WTC11 (cell line): ENCODE data around the gene CHST15. TPM values are rescaled to one million over a fixed set of nuclear protein-coding genes. Genes with fewer than 3 reads are reported as not detected.

Experiments used
- ATAC-seq: fragments of 200-7000 bp; cut with Tn5 transposase; 2 replicates; pipeline ENCODE4 v1.10.0; 2021; ENCODE audit warnings: mild to moderate bottlenecking, moderate library complexity
- Bru-seq: library from RNA; stranded (reverse); fragments of 400-500 nt; gene quantifications from one replicate; lab custom pipeline; 2021; lab: Mats Ljungman, UMichigan
- CTCF ChIA-PET: fragments of 300-600 bp; sonication (Branson Sonifier 250); formaldehyde crosslinking; loops from one replicate; lab custom pipeline; 2021; ENCODE audit warnings: antibody characterized with exemption; lab: Charles Lee
- POLR2A ChIA-PET: fragments of 350-600 bp; sonication (Branson Sonifier 250); formaldehyde crosslinking; loops from one replicate; lab custom pipeline; 2021; ENCODE audit warnings: antibody characterized with exemption; lab: Charles Lee
- DNase-seq: peaks from one replicate; pipeline ENCODE4 v3.0.0; 2021; ENCODE audit warnings: low spot score
- H3K27ac Mint-ChIP-seq: 2 replicates; pipeline ENCODE4 v1.8.0; 2021; ENCODE audit warnings: mixed read lengths
- H3K27me3 Mint-ChIP-seq: 2 replicates; pipeline ENCODE4 v1.8.0; 2021; ENCODE audit warnings: low read depth, mild to moderate bottlenecking, moderate library complexity, mixed read lengths
- H3K36me3 Mint-ChIP-seq: 2 replicates; pipeline ENCODE4 v1.8.0; 2021; ENCODE audit warnings: mixed read lengths
- H3K4me1 Mint-ChIP-seq: 2 replicates; pipeline ENCODE4 v1.8.0; 2022; ENCODE audit warnings: mixed read lengths
- H3K4me3 Mint-ChIP-seq: 2 replicates; pipeline ENCODE4 v1.8.0; 2021; ENCODE audit warnings: mild to moderate bottlenecking, moderate library complexity, mixed read lengths
- H3K9me3 Mint-ChIP-seq: 2 replicates; pipeline ENCODE4 v1.8.0; 2021; ENCODE audit warnings: mixed read lengths
- AFF4 ChIP-seq: sonication (generic); formaldehyde crosslinking; IDR thresholded peaks from 2 replicates; pipeline ENCODE4 v1.8.1; 2023; ENCODE audit warnings: mild to moderate bottlenecking, missing genetic modification reagents, borderline replicate concordance
- ARID4B ChIP-seq: sonication (generic); formaldehyde crosslinking; IDR thresholded peaks from 2 replicates; pipeline ENCODE4 v1.8.0; 2023; ENCODE audit warnings: missing genetic modification reagents, mild to moderate bottlenecking, borderline replicate concordance
- ETV6 ChIP-seq: sonication (generic); formaldehyde crosslinking; IDR thresholded peaks from 2 replicates; pipeline ENCODE4 v1.8.1; 2022; ENCODE audit warnings: mild to moderate bottlenecking, missing genetic modification reagents
- FOXK1 ChIP-seq: sonication (generic); formaldehyde crosslinking; IDR thresholded peaks from 2 replicates; pipeline ENCODE4 v1.8.0; 2022; ENCODE audit warnings: mild to moderate bottlenecking, moderate library complexity, missing genetic modification reagents
- GABPB1 ChIP-seq: sonication (generic); formaldehyde crosslinking; IDR thresholded peaks from 2 replicates; pipeline ENCODE4 v1.8.1; 2023; ENCODE audit warnings: mild to moderate bottlenecking, missing genetic modification reagents
- NFYB ChIP-seq: sonication (generic); formaldehyde crosslinking; conservative IDR thresholded peaks from 2 replicates; pipeline ENCODE4 v1.8.0; 2022; ENCODE audit warnings: low read depth, missing genetic modification reagents
- TEAD1 ChIP-seq: sonication (generic); formaldehyde crosslinking; IDR thresholded peaks from 2 replicates; pipeline ENCODE4 v1.8.0; 2022; ENCODE audit warnings: mild to moderate bottlenecking, missing genetic modification reagents
- TP53 ChIP-seq: sonication (generic); formaldehyde crosslinking; IDR thresholded peaks from 2 replicates; pipeline ENCODE4 v1.8.1; 2023; ENCODE audit warnings: mild to moderate bottlenecking, missing genetic modification reagents
- ZNF263 ChIP-seq: sonication (generic); formaldehyde crosslinking; IDR thresholded peaks from 2 replicates; pipeline ENCODE4 v1.8.1; 2022; ENCODE audit warnings: low read depth, mild to moderate bottlenecking, moderate library complexity, missing genetic modification reagents
- ZNF416 ChIP-seq: fragments of 250-450 bp; sonication (Bioruptor Pico); IDR thresholded peaks from 2 replicates; pipeline ENCODE4 v1.9.0; 2021; ENCODE audit warnings: mild to moderate bottlenecking, inconsistent platforms
- long read RNA-seq, 3 experiments: library from RNA in 1 of 3; library from capped mRNA in 1 of 3; library from polyadenylated mRNA in 1 of 3; unstranded in 2 of 3; stranded (forward) in 1 of 3; transcript quantifications; one replicate each; pipeline ENCODE4 v2.0.0, GENCODE V29; 2021
- total RNA-seq: library from RNA; stranded (reverse); gene quantifications from 3 replicates; pipeline ENCODE4 v1.2.3, GENCODE V29; 2021
- TF ChIP-seq, protein P1 (sequence below): sonication (generic); formaldehyde crosslinking; IDR thresholded peaks from 2 replicates; pipeline ENCODE4 v1.8.1; 2023; ENCODE audit warnings: mild to moderate bottlenecking, moderate library complexity, missing genetic modification reagents
- TF ChIP-seq, protein P2 (sequence below): sonication (generic); formaldehyde crosslinking; IDR thresholded peaks from 2 replicates; pipeline ENCODE4 v1.8.0; 2023; ENCODE audit warnings: mild to moderate bottlenecking, missing genetic modification reagents

CHST15 gene
- total RNA-seq (7.9 to 10.7 TPM (median 9.1 TPM) in 3 replicates), Bru-seq, nascent RNA (percentile 56 among the genes with signal in this experiment)
- long read RNA-seq, experiment 1, full-length matches to known transcripts, result 18 of 40 reads
- long read RNA-seq, experiment 1, partial matches to known transcripts, result 11 of 40 reads
- long read RNA-seq, experiment 1, other reads (novel, unspliced or antisense), result 11 of 40 reads
- long read RNA-seq, experiment 2, full-length matches to known transcripts, result 2 of 6 reads
- long read RNA-seq, experiment 2, partial matches to known transcripts, result 1 of 6 reads
- long read RNA-seq, experiment 2, other reads (novel, unspliced or antisense), result 3 of 6 reads
- long read RNA-seq, experiment 3, partial matches to known transcripts, result 0 of 4 reads
- long read RNA-seq, experiment 3, other reads (novel, unspliced or antisense), result 4 of 4 reads

- ChIA-PET CTCF (interaction anchor here (0.6 to 7.3 kb wide), 7 partner anchors 9 to 1389 kb away, joined by 3 to 64 read pairs (median 3); no protein-coding TSS in a partner anchor), POLR2A (interaction anchor here (0.6 to 1.0 kb wide), 2 partner anchors 8 to 114 kb away, joined by 3 read pairs; no protein-coding TSS in a partner anchor)
- peak; percentile 15 for ATAC-seq
- no peaks in the 10 kb centered on the region; the same call in 1 of the 2 replicates for H3K36me3 Mint-ChIP-seq
- peak; percentile 71 for DNase-seq
- H3K27ac Mint-ChIP-seq, result no peak within 1 kb of the TSS
- H3K4me1 Mint-ChIP-seq, result peaks cover 31% of the 10 kb centered on the region
- TF ChIP-seq ZNF416 (CRISPR knock-in tag) (no peak), AFF4 (CRISPR knock-in tag) (no peak), NFYB (no peak), ZNF263 (CRISPR knock-in tag) (no peak), GABPB1 (CRISPR knock-in tag) (no peak), FOXK1 (CRISPR knock-in tag) (peak; percentile 60; the same call in 1 of the 2 replicates), ARID4B (CRISPR knock-in tag) (peak; percentile 6; the same call in 1 of the 2 replicates), TP53 (0 out of 2 replicates have a peak, but pooled peaks have one; percentile 18), TEAD1 (CRISPR knock-in tag) (peak; percentile 0; the same call in 1 of the 2 replicates), ETV6 (no peak)
- TF ChIP-seq, protein P1, sequence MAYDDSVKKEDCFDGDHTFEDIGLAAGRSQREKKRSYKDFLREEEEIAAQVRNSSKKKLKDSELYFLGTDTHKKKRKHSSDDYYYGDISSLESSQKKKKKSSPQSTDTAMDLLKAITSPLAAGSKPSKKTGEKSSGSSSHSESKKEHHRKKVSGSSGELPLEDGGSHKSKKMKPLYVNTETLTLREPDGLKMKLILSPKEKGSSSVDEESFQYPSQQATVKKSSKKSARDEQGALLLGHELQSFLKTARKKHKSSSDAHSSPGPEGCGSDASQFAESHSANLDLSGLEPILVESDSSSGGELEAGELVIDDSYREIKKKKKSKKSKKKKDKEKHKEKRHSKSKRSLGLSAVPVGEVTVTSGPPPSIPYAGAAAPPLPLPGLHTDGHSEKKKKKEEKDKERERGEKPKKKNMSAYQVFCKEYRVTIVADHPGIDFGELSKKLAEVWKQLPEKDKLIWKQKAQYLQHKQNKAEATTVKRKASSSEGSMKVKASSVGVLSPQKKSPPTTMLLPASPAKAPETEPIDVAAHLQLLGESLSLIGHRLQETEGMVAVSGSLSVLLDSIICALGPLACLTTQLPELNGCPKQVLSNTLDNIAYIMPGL (CRISPR knock-in tag), result 0 out of 2 replicates have a peak, but pooled peaks have one; percentile 54
- TF ChIP-seq, protein P2, sequence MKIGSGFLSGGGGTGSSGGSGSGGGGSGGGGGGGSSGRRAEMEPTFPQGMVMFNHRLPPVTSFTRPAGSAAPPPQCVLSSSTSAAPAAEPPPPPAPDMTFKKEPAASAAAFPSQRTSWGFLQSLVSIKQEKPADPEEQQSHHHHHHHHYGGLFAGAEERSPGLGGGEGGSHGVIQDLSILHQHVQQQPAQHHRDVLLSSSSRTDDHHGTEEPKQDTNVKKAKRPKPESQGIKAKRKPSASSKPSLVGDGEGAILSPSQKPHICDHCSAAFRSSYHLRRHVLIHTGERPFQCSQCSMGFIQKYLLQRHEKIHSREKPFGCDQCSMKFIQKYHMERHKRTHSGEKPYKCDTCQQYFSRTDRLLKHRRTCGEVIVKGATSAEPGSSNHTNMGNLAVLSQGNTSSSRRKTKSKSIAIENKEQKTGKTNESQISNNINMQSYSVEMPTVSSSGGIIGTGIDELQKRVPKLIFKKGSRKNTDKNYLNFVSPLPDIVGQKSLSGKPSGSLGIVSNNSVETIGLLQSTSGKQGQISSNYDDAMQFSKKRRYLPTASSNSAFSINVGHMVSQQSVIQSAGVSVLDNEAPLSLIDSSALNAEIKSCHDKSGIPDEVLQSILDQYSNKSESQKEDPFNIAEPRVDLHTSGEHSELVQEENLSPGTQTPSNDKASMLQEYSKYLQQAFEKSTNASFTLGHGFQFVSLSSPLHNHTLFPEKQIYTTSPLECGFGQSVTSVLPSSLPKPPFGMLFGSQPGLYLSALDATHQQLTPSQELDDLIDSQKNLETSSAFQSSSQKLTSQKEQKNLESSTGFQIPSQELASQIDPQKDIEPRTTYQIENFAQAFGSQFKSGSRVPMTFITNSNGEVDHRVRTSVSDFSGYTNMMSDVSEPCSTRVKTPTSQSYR (CRISPR knock-in tag), result 0 out of 2 replicates have a peak, but pooled peaks have one; percentile 64
- peaks cover 5% of the 10 kb centered on the region for H3K9me3 Mint-ChIP-seq
- peak within 1 kb of the TSS; percentile 65 for H3K4me3 Mint-ChIP-seq
- peaks cover 61% of the 10 kb centered on the region for H3K27me3 Mint-ChIP-seq
Measured at GRCh38 chr10:124092860-124093773, at the start of gene CHST15. CHST15 (minus strand) TSS chr10:124093598; CDS start chr10:124046212, 47,386 bp downstream.
